HepG2 (cell line): Measurements from ENCODE around the gene CYP4F22. TPM values are rescaled to one million over a fixed set of nuclear protein-coding genes. Genes with fewer than 3 reads are reported as not detected.
A peak's percentile ranks its signal among the peaks of the same experiment; 100 is the strongest.

Experiments used
- ATAC-seq: fragments of 200-7000 bp; cut with Tn5 transposase; 3 replicates; pipeline ENCODE4 v1.9.1; 2020; ENCODE audit warnings: mild to moderate bottlenecking, moderate library complexity
- BruUV-seq: library from RNA; stranded (reverse); fragments of 400-500 nt; replicated peaks from 2 replicates; lab custom pipeline; 2021; lab: Mats Ljungman, UMichigan
- CTCF ChIA-PET: fragments of 300-600 bp; formaldehyde crosslinking; extraction: SDS; loops from one replicate; lab custom pipeline; 2021; ENCODE audit warnings: low total read pairs, inconsistent platforms, low intra/inter-chr PET ratio; lab: Yijun Ruan, JAX
- POLR2A ChIA-PET: fragments of 350-600 bp; sonication (Branson Sonifier 250); formaldehyde crosslinking; loops from one replicate; lab custom pipeline; 2020; ENCODE audit warnings: antibody characterized with exemption, inconsistent platforms; lab: Yijun Ruan, JAX
- DNase-seq: peaks from one replicate; pipeline ENCODE4 v3.0.0-alpha.2; 2015; ENCODE audit warnings: low spot score
- FAIRE-seq: peaks from 3 replicates; lab custom pipeline; 2011; peaks lifted over from hg19 to GRCh38; lab: Jason Lieb, UNC
- H2AFZ ChIP-seq: one replicate; pipeline ENCODE4 v1.6.1; 2011; ENCODE audit warnings: low read length, inconsistent platforms
- H3K27ac ChIP-seq: fragments of 300-600 bp; 3 replicates; pipeline ENCODE4 v1.8.0; 2011; ENCODE audit warnings: mixed run types, mild to moderate bottlenecking, mixed read lengths, low read length, inconsistent platforms; ENCODE audit not compliant: insufficient read depth; ENCODE audit errors: extremely low read length
- H3K27me3 ChIP-seq, 2 experiments: fragments of 200-600 bp in 1 of 2; 2 replicates in 1 of 2; 3 replicates in 1 of 2; pipeline versions ENCODE4 v1.6.0 to v1.8.0; 2011; ENCODE audit warnings: low read length in 2 of 2, mild to moderate bottlenecking in 2 of 2, moderate library complexity in 2 of 2, inconsistent platforms in 1 of 2; ENCODE audit not compliant: insufficient read depth in 2 of 2, control insufficient read depth in 1 of 2
- H3K36me3 ChIP-seq, 2 experiments: fragments of 200-600 bp in 1 of 2; replicated peaks in 1 of 2; 2 replicates in 1 of 2; 3 replicates in 1 of 2; pipeline versions ENCODE4 v1.5.1 to v1.8.0; 2011; ENCODE audit warnings: low read length in 2 of 2, inconsistent platforms in 1 of 2; ENCODE audit not compliant: insufficient read depth in 2 of 2, control insufficient read depth in 1 of 2
- H3K4me1 ChIP-seq: 2 replicates; pipeline ENCODE4 v1.5.1; 2012; ENCODE audit warnings: low read length, inconsistent platforms; ENCODE audit not compliant: insufficient read depth
- H3K4me2 ChIP-seq: 2 replicates; pipeline ENCODE4 v1.6.0; 2011; ENCODE audit warnings: low read depth, low read length, inconsistent platforms
- H3K4me3 ChIP-seq, 3 experiments: fragments of 200-600 bp in 1 of 3; sonication (generic), shearing (Covaris generic) in 1 of 3; replicated peaks in 1 of 3; 2 replicates each; pipeline ENCODE4 v1.5.1; 2011 to 2016; ENCODE audit warnings: low read length in 3 of 3, inconsistent platforms in 2 of 3, low read depth in 2 of 3, mild to moderate bottlenecking in 2 of 3, control low read depth in 1 of 3, mixed read lengths in 1 of 3; ENCODE audit not compliant: insufficient read depth in 1 of 3
- H3K79me2 ChIP-seq: one replicate; pipeline ENCODE4 v1.6.1; 2011; ENCODE audit warnings: low read length, inconsistent platforms; ENCODE audit not compliant: insufficient read depth
- H3K9ac ChIP-seq: 2 replicates; pipeline ENCODE4 v1.6.0; 2011; ENCODE audit warnings: mild to moderate bottlenecking, low read depth, low read length, inconsistent platforms; ENCODE audit not compliant: insufficient read depth
- H3K9me3 ChIP-seq: 2 replicates; pipeline ENCODE4 v1.5.1; 2012; ENCODE audit warnings: mild to moderate bottlenecking, low read length
- H4K20me1 ChIP-seq: 2 replicates; pipeline ENCODE4 v1.6.0; 2011; ENCODE audit warnings: inconsistent platforms, mild to moderate bottlenecking, low read length, moderate library complexity; ENCODE audit not compliant: insufficient read depth
- CCDC6 ChIP-seq: sonication (generic); formaldehyde crosslinking; IDR thresholded peaks from 2 replicates; pipeline ENCODE4 v1.8.1; 2022; ENCODE audit warnings: mild to moderate bottlenecking, missing genetic modification reagents, moderate library complexity
- GLI4 ChIP-seq: sonication (generic); formaldehyde crosslinking; IDR thresholded peaks from 2 replicates; pipeline ENCODE4 v1.5.1; 2020; ENCODE audit warnings: missing genetic modification reagents, mild to moderate bottlenecking, moderate library complexity, borderline replicate concordance
- GZF1 ChIP-seq: sonication (generic); formaldehyde crosslinking; IDR thresholded peaks from 2 replicates; pipeline ENCODE4 v1.5.1; 2020; ENCODE audit warnings: mild to moderate bottlenecking, missing genetic modification reagents
- HIC2 ChIP-seq: sonication (generic); formaldehyde crosslinking; IDR thresholded peaks from 2 replicates; pipeline ENCODE4 v1.9.0; 2022; ENCODE audit warnings: low read depth, missing genetic modification reagents
- MIER2 ChIP-seq: IDR thresholded peaks from 2 replicates; pipeline ENCODE4 v1.6.1; 2016; ENCODE audit warnings: missing biosample characterization, missing genetic modification reagents
- MYC ChIP-seq: sonication (generic); formaldehyde crosslinking; IDR thresholded peaks from 2 replicates; pipeline ENCODE4 v1.9.0; 2021; ENCODE audit warnings: missing genetic modification reagents, borderline replicate concordance
- NR2F2 ChIP-seq: IDR thresholded peaks from 2 replicates; pipeline ENCODE4 v1.6.1; 2012; ENCODE audit warnings: low read depth, inconsistent platforms, borderline replicate concordance
- PATZ1 ChIP-seq: sonication (generic); formaldehyde crosslinking; IDR thresholded peaks from 2 replicates; pipeline ENCODE4 v1.4.0; 2020; ENCODE audit warnings: missing genetic modification reagents
- SALL1 ChIP-seq: sonication (generic); formaldehyde crosslinking; IDR thresholded peaks from 2 replicates; pipeline ENCODE4 v1.8.0; 2022; ENCODE audit warnings: mild to moderate bottlenecking, missing genetic modification reagents
- THAP8 ChIP-seq: sonication (generic); formaldehyde crosslinking; IDR thresholded peaks from 2 replicates; pipeline ENCODE4 v1.5.1; 2020; ENCODE audit warnings: missing genetic modification reagents, mild to moderate bottlenecking, borderline replicate concordance
- ZBTB46 ChIP-seq: sonication (generic); formaldehyde crosslinking; IDR thresholded peaks from 2 replicates; pipeline ENCODE4 v1.4.0; 2020; ENCODE audit warnings: mild to moderate bottlenecking, missing genetic modification reagents, borderline replicate concordance
- ZNF296 ChIP-seq: sonication (generic); formaldehyde crosslinking; conservative IDR thresholded peaks from 2 replicates; pipeline ENCODE4 v1.5.0; 2020; ENCODE audit warnings: mild to moderate bottlenecking, missing genetic modification reagents
- ZNF709 ChIP-seq: sonication (generic); formaldehyde crosslinking; IDR thresholded peaks from 2 replicates; pipeline ENCODE4 v1.5.0; 2020; ENCODE audit warnings: mild to moderate bottlenecking, missing genetic modification reagents
- WGBS: methylation state at CpG from one replicate; pipeline ENCODE4 v1.1.6; 2017; ENCODE audit warnings: low lambda C conversion rate; 5-methylcytosine and 5-hydroxymethylcytosine counted together
- in situ Hi-C: cut with HindIII; loops from 2 replicates; pipeline ENCODE4 v1.10.0; 2017; ENCODE audit warnings: low pct_unique_long_range_greater_than_20kb; ENCODE audit not compliant: extremely low pct_ligation_motif_present
- intact Hi-C: fragments of 100-400 bp; cut with micrococcal nuclease; formaldehyde crosslinking; loops from one replicate; pipeline ENCODE4 v1.10.0; 2022; ENCODE audit not compliant: unreplicated experiment
- polyA plus RNA-seq, 8 experiments: library from polyadenylated mRNA; depleted of rRNA in 3 of 8; stranded (reverse) in 7 of 8; unstranded in 1 of 8; fragments of >200 nt; fragmentation: Illumina TruSeq in 4 of 8; extraction: Trizol in 4 of 8; gene quantifications; 2 replicates each; pipeline versions ENCODE4 v1.2.1 to v1.2.3, GENCODE V29; 2011 to 2016; ENCODE audit warnings: low read depth in 4 of 8, missing spikeins in 1 of 8, mixed read lengths in 1 of 8; ENCODE audit not compliant: insufficient read depth in 1 of 8
- total RNA-seq, 5 experiments: library from RNA; depleted of rRNA; stranded (reverse); fragments of >200 nt; fragmentation: Illumina TruSeq; extraction: Trizol; gene quantifications; 2 replicates each; pipeline ENCODE4 v1.2.3, GENCODE V29; 2016; ENCODE audit warnings: low read depth in 1 of 5

CYP4F22 gene
- total and polyA plus RNA-seq, 2 of the 13 experiments (the other 11 are each of a cell fraction or from before 2014, with no cell fraction given) = 0.05 TPM; not detected in 1

GRCh38 chr19:15476325-15476724 is 32.0 kb upstream of the CYP4F22 start (continued):
- TF ChIP-seq ZNF709 (CRISPR knock-in tag) = no peak
- TF ChIP-seq ZNF296 (CRISPR knock-in tag) = no peak
- TF ChIP-seq SALL1 = no peak
- no peak for TF ChIP-seq MIER2 (CRISPR knock-in tag)

GRCh38 chr19:15479391-15480345 is 28.7 kb upstream of the CYP4F22 start, which contains the start of gene PGLYRP2:
TSS of gene PGLYRP2 (minus strand) at chr19:15479501. CDS start at chr19:15479371, 130 bp downstream.
- Histone ChIP-seq H3K79me2 (no peaks in the 10 kb centered on the region), H3K27ac (peak within 1 kb of the TSS; percentile 24), H3K36me3 (no peaks in the 10 kb centered on the region), H4K20me1 (no peaks in the 10 kb centered on the region), H3K27me3 (no peaks in the 10 kb centered on the region), H3K4me3 (peak within 1 kb of the TSS in 1 of 3 experiments; percentile 48; a peak in 1 of 6 replicates), H3K9me3 (no peaks in the 10 kb centered on the region), H2AFZ (no peak within 1 kb of the TSS), H3K4me1 (peaks cover 34% of the 10 kb centered on the region), H3K9ac (no peak within 1 kb of the TSS), H3K4me2 (peak within 1 kb of the TSS; percentile 66)
- in situ Hi-C loops (no loop called here), intact Hi-C loops (loop anchor here (5.0 kb wide), 1 partner anchor 78 kb away; no protein-coding TSS in a partner anchor)
- ATAC-seq (peak; percentile 91), DNase-seq (peak; percentile 31), FAIRE-seq (peak; percentile 84)
- ChIA-PET POLR2A (interaction anchor here (0.9 to 1.0 kb wide), 2 partner anchors 61 to 74 kb away, joined by 3 read pairs; no protein-coding TSS in a partner anchor), CTCF (no interaction called here)
- WGBS = 3% methylated on average over 8 of the region's 16 CpGs
- no TSS peak for BruUV-seq
- TF ChIP-seq MYC (CRISPR knock-in tag) (0 out of 2 replicates have a peak, but pooled peaks have one; percentile 33), THAP8 (CRISPR knock-in tag) (no peak), GZF1 (no peak), CCDC6 (CRISPR knock-in tag) (no peak), ZBTB46 (CRISPR knock-in tag) (no peak), PATZ1 (CRISPR knock-in tag) (peak; percentile 72), GLI4 (CRISPR knock-in tag) (0 out of 2 replicates have a peak, but pooled peaks have one; percentile 39), HIC2 (CRISPR knock-in tag) (0 out of 2 replicates have a peak, but pooled peaks have one; percentile 35), NR2F2 (peak; percentile 62; the same call in 1 of the 2 replicates)
